AG09319 (cell line): ENCODE measurements around the gene PKLR.
"Not testable (repeated sequence)": the region's sequence is repeated elsewhere in the genome, so short reads cannot be mapped to it uniquely, and the experiment has no call there.

Source experiments
- DNase-seq: peaks from one replicate; pipeline ENCODE4 v3.0.0-alpha.2; 2010; ENCODE audit warnings: low read depth; ENCODE audit errors: extremely low read depth
- CTCF ChIP-seq: IDR thresholded peaks from 2 replicates; pipeline ENCODE4 v1.5.1; 2011; ENCODE audit warnings: low read depth, mild to moderate bottlenecking, inconsistent platforms, low read length, moderate library complexity

PKLR gene

GRCh38 chr1:155253208-155253607 lies 48.0 kb downstream of the PKLR start:
- no peak for DNase-seq

GRCh38 chr1:155251566-155251965 lies 49.7 kb downstream of the PKLR start:
- no peak for DNase-seq
- TF ChIP-seq CTCF = no peak

More at GRCh38 chr1:155253208-155253607, 48.0 kb downstream of the PKLR start:
- TF ChIP-seq CTCF = no peak; the same call in 1 of the 2 replicates

GRCh38 chr1:155250633-155251449 lies 50.4 kb downstream of the PKLR start:
- TF ChIP-seq CTCF = peak; percentile 100
- DNase-seq = peak; percentile 72

GRCh38 chr1:155250246-155250632 lies 51.0 kb downstream of the PKLR start:
- no peak for TF ChIP-seq CTCF
- no peak for DNase-seq

- no peak for DNase-seq
- no peak for TF ChIP-seq CTCF
Measured at GRCh38 chr1:155247667-155248553, 53.3 kb downstream of the PKLR start.

- DNase-seq = not testable (repeated sequence)
Measured at GRCh38 chr1:155246796-155247195, 54.4 kb downstream of the PKLR start.

- DNase-seq = no peak
- TF ChIP-seq CTCF = no peak
Measured at GRCh38 chr1:155245163-155245524, 56.1 kb downstream of the PKLR start.
